ENCODE data around the gene CDON.

DNA sequence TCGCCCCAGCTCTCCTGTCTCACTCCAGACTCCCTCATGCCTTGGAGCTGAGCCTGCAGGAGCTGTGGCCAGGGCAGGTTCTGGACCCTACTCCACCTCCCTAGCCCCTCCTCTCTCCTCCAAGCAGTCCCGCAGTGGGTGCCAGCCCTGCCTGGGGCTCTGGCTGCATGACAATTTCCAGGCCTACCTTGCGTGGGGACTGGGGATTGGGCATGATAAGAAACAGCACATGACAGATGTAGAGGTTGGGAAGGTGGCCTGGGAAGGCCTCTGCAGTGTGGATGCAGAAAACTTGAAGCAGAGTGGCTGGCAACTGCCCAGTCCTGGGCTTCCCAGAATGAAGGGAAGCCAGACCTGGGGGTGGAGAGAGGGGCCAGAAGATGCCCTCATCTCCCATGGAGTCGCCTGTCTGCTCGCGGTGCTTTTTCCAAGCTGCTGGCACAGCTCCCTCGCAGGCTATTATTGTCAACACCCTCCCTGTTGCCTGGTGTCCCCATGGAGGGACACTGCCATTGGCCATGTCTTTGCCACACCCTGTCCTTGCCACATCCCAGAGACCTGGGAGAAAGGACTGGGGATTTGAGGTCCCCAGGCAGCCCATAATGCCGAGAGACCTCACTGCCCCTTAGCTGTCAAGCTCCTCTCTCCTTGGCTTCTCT is 48.9 kb upstream of the CDON start:
- TF ChIP-seq POLR2A (IDR thresholded peaks at IDR 0.05) (no peak), CTCF (IDR thresholded peaks at IDR 0.05 in 4 of 5, conservative IDR thresholded peaks at IDR 0.05 in 1 of 5) (no peak)

All from gastrocnemius medialis (tissue), 4 donors.